Measurements from ENCODE around the gene TNNT3.

TNNT3 gene

GRCh38 chr11:1906611-1907423 lies 12.7 kb upstream of the TNNT3 start:
- no peaks in the 10 kb centered on the region for H3K4me1 Mint-ChIP-seq

GRCh38 chr11:1908618-1909017 lies 10.9 kb upstream of the TNNT3 start:
- no peak for ATAC-seq
- Mint-ChIP-seq H3K27ac (no peak overlapping the region), H3K4me1 (no peaks in the 10 kb centered on the region), H3K27me3 (peaks cover 6% of the 10 kb centered on the region), H3K9me3 (no peaks in the 10 kb centered on the region), H3K4me3 (no peak overlapping the region)
- DNase-seq, result no peak

More at GRCh38 chr11:1906611-1907423, 12.7 kb upstream of the TNNT3 start:
- no peak overlapping the region for H3K4me3 Mint-ChIP-seq
- DNase-seq, result no peak
- peaks cover 6% of the 10 kb centered on the region for H3K27me3 Mint-ChIP-seq
- no peak for ATAC-seq
- no peaks in the 10 kb centered on the region for H3K9me3 Mint-ChIP-seq
- H3K27ac Mint-ChIP-seq, result no peak overlapping the region

- H3K4me3 Mint-ChIP-seq, result no peak overlapping the region
Observed at GRCh38 chr11:1909524-1909923, 10.0 kb upstream of the TNNT3 start.

GRCh38 chr11:1912289-1912878 lies 7.1 kb upstream of the TNNT3 start:
- peaks cover 23% of the 10 kb centered on the region for H3K4me1 Mint-ChIP-seq
- no peak for ATAC-seq
- peaks cover 6 to 7% of the 10 kb centered on the region in 2 donors for H3K9me3 Mint-ChIP-seq
- DNase-seq, result no peak
- no peak overlapping the region for H3K4me3 Mint-ChIP-seq
- no peaks in the 10 kb centered on the region for H3K27me3 Mint-ChIP-seq
- H3K27ac Mint-ChIP-seq, result no peak overlapping the region

More at GRCh38 chr11:1909524-1909923, 10.0 kb upstream of the TNNT3 start:
- Mint-ChIP-seq H3K27ac (no peak overlapping the region), H3K9me3 (no peaks in the 10 kb centered on the region), H3K27me3 (peaks cover 6% of the 10 kb centered on the region), H3K4me1 (no peaks in the 10 kb centered on the region)
- ATAC-seq (no peak), DNase-seq (no peak)

- no peak overlapping the region for H3K4me3 Mint-ChIP-seq
- DNase-seq, result no peak
- peaks cover 23% of the 10 kb centered on the region for H3K4me1 Mint-ChIP-seq
- no peaks in the 10 kb centered on the region for H3K27me3 Mint-ChIP-seq
- ATAC-seq, result no peak
- H3K27ac Mint-ChIP-seq, result no peak overlapping the region
- peaks cover 6 to 7% of the 10 kb centered on the region in 2 donors for H3K9me3 Mint-ChIP-seq
Observed at GRCh38 chr11:1913271-1914060, 6.0 kb upstream of the TNNT3 start.

- ATAC-seq (no peak), DNase-seq (no peak)
- H3K4me3 Mint-ChIP-seq, result no peak overlapping the region
- peak overlapping the region in 1 of 2 donors; percentile 2 for H3K27ac Mint-ChIP-seq
- no peaks in the 10 kb centered on the region for H3K27me3 Mint-ChIP-seq
- peaks cover 6 to 7% of the 10 kb centered on the region in 2 donors for H3K9me3 Mint-ChIP-seq
- peaks cover 29% of the 10 kb centered on the region for H3K4me1 Mint-ChIP-seq
Observed at GRCh38 chr11:1915795-1916131, 3.7 kb upstream of the TNNT3 start.

GRCh38 chr11:1916132-1916985 lies 3.1 kb upstream of the TNNT3 start:
- H3K4me3 Mint-ChIP-seq, result no peak overlapping the region
- no peaks in the 10 kb centered on the region for H3K27me3 Mint-ChIP-seq
- H3K4me1 Mint-ChIP-seq, result peaks cover 29% of the 10 kb centered on the region
- H3K27ac Mint-ChIP-seq, result peak overlapping the region in 1 of 2 donors; percentile 51
- ATAC-seq, result peak; percentile 61
- peaks cover 6 to 7% of the 10 kb centered on the region in 2 donors for H3K9me3 Mint-ChIP-seq
- DNase-seq, result peak in 1 of 2 donors; percentile 33

GRCh38 chr11:1916986-1917522 lies 2.4 kb upstream of the TNNT3 start:
- ATAC-seq (peak; percentile 19), DNase-seq (peak in 1 of 2 donors; percentile 27)
- Mint-ChIP-seq H3K27ac (peak overlapping the region in 1 of 2 donors; percentile 14), H3K27me3 (no peaks in the 10 kb centered on the region), H3K4me3 (no peak overlapping the region), H3K9me3 (peaks cover 6 to 7% of the 10 kb centered on the region in 2 donors), H3K4me1 (peaks cover 29% of the 10 kb centered on the region)

- DNase-seq (no peak), ATAC-seq (peak; percentile 46)
- Mint-ChIP-seq H3K4me3 (no peak overlapping the region), H3K27me3 (no peaks in the 10 kb centered on the region), H3K9me3 (peaks cover 6 to 7% of the 10 kb centered on the region in 2 donors), H3K4me1 (peaks cover 36% of the 10 kb centered on the region), H3K27ac (peak overlapping the region in 1 of 2 donors; percentile 65)
Observed at GRCh38 chr11:1917523-1918435, 1.7 kb upstream of the TNNT3 start.

- DNase-seq (no peak), ATAC-seq (peak; percentile 11)
- H3K9me3 Mint-ChIP-seq, result peaks cover 6 to 7% of the 10 kb centered on the region in 2 donors
- H3K27me3 Mint-ChIP-seq, result no peaks in the 10 kb centered on the region
- H3K27ac Mint-ChIP-seq, result peak overlapping the region in 1 of 2 donors; percentile 65
- H3K4me1 Mint-ChIP-seq, result peaks cover 38% of the 10 kb centered on the region
- no peak overlapping the region for H3K4me3 Mint-ChIP-seq
Observed at GRCh38 chr11:1918436-1919315, 827 bp upstream of the TNNT3 start.

GRCh38 chr11:1920128-1920908 lies 815 bp downstream of the TNNT3 start:
- ATAC-seq, result no peak

GRCh38 chr11:1920909-1921573 lies 1.5 kb downstream of the TNNT3 start:
- Mint-ChIP-seq H3K27ac (no peak overlapping the region), H3K9me3 (no peaks in the 10 kb centered on the region), H3K27me3 (no peaks in the 10 kb centered on the region), H3K4me1 (peaks cover 25% of the 10 kb centered on the region), H3K4me3 (no peak overlapping the region)
- DNase-seq, result no peak
- no peak for ATAC-seq

More at GRCh38 chr11:1920128-1920908, 815 bp downstream of the TNNT3 start:
- peaks cover 33% of the 10 kb centered on the region for H3K4me1 Mint-ChIP-seq
- H3K27me3 Mint-ChIP-seq, result no peaks in the 10 kb centered on the region
- H3K9me3 Mint-ChIP-seq, result peaks cover under 1% of the 10 kb centered on the region in 2 donors
- no peak for DNase-seq
- H3K27ac Mint-ChIP-seq, result peak overlapping the region in 1 of 2 donors; percentile 84
- H3K4me3 Mint-ChIP-seq, result peak overlapping the region in 1 of 2 donors; percentile 16
